GM12865 (cell line): ENCODE data around the gene RASA4B.

Experiments used
- DNase-seq: peaks from one replicate; pipeline ENCODE4 v3.0.0; 2010; ENCODE audit warnings: low read depth
- H3K4me3 ChIP-seq: 2 replicates; pipeline ENCODE4 v1.5.1; 2011; ENCODE audit warnings: mild to moderate bottlenecking, low read depth, low read length, control low read depth
- TF ChIP-seq, protein P1 (sequence below): IDR thresholded peaks from 2 replicates; pipeline ENCODE4 v1.5.1; 2011; ENCODE audit warnings: low read length, control low read depth, low read depth, inconsistent platforms; ENCODE audit not compliant: insufficient read depth; ENCODE audit errors: missing control alignments

RASA4B gene

DNA sequence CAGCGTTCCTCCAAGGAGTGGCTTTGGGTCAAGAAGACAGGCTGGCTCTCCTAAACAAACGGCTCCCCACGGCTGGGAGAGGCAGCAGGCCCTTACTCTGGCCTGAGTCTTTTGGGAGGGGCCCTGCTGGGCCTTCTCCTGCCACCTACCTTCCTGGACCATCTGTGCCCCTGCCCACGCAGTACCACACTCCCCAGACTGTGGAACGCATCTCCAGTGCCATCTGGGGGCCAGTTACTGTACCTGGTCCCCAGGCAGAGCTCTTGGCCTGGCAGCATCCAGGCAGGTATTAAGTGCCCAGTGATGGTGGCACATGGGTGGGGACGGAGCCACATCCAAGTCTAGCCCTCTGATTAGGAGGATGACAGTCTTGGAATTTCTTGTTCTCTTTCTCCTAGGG lies 67.3 kb downstream of the RASA4B start:
- H3K4me3 ChIP-seq = no peak overlapping the region
- TF ChIP-seq, protein P1, sequence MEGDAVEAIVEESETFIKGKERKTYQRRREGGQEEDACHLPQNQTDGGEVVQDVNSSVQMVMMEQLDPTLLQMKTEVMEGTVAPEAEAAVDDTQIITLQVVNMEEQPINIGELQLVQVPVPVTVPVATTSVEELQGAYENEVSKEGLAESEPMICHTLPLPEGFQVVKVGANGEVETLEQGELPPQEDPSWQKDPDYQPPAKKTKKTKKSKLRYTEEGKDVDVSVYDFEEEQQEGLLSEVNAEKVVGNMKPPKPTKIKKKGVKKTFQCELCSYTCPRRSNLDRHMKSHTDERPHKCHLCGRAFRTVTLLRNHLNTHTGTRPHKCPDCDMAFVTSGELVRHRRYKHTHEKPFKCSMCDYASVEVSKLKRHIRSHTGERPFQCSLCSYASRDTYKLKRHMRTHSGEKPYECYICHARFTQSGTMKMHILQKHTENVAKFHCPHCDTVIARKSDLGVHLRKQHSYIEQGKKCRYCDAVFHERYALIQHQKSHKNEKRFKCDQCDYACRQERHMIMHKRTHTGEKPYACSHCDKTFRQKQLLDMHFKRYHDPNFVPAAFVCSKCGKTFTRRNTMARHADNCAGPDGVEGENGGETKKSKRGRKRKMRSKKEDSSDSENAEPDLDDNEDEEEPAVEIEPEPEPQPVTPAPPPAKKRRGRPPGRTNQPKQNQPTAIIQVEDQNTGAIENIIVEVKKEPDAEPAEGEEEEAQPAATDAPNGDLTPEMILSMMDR = peak; percentile 52
- peak; percentile 69 for DNase-seq

DNA sequence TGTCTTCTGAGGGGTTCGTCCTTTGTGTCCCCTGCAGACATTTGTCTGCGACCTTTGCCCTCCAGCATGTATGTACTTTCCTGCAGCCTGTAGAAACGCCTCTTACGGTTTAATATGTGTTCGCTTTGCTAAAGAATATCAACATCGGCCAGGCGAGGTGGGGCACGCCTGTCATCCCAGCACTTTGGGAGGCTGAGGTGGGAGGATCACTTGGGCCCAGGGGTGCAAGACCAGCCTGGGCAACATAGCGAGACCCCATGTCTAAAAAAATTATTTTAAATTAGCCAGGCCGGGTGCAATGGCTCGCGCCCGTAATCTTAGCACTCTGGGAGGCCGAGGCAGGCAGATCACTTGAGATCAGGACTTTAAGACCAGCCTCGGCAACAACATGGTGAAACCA lies 68.4 kb downstream of the RASA4B start:
- H3K4me3 ChIP-seq = no peak overlapping the region
- TF ChIP-seq, protein P1 = no peak
- DNase-seq = no peak

DNA sequence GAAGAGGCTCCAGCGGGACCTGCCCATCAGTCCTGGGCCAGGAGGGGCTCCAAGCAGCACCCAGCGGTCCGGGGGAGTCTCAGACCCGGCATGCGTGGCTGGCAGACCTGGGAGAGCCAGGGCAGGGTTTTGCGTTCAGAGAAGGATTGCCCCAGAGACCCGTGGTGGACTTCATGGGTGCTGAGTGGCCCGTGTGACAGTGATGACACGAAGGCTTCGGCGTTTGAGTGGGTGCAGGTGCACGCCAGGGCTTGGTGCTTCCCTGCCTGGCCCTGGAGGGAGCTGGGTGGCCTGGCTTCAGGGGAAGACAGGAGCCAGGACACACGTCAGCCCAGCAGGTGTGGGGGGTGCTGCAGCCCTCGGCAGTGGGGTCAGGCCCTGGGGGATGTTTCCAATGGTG lies 70.3 kb downstream of the RASA4B start:
- TF ChIP-seq, protein P1 = no peak
- DNase-seq = no peak
- H3K4me3 ChIP-seq = no peak overlapping the region

DNA sequence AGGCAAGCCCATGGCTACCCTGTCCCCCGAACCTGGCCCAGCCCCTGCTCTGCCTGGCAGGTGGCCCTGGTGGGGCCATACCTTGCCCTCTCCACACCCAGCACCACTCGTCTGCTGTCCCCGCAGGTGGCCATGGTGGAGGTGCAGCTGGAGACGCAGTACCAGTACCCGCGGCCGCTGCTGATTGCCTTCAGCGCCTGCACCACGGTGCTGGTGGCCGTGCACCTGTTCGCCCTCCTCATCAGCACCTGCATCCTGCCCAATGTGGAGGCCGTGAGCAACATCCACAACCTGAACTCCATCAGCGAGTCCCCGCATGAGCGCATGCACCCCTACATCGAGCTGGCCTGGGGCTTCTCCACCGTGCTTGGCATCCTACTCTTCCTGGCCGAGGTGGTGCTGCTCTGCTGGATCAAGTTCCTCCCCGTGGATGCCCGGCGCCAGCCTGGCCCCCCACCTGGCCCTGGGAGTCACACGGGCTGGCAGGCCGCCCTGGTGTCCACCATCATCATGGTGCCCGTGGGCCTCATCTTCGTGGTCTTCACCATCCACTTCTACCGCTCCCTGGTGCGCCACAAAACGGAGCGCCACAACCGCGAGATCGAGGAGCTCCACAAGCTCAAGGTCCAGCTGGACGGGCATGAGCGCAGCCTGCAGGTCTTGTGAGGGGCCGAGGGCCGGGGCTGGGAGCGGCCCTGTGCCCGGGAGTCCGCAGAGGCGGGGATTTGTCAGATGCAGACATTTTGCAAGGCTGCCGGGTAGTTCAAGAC lies 71.0 kb downstream of the RASA4B start:
- DNase-seq = no peak
- TF ChIP-seq, protein P1 = no peak
- no peak overlapping the region for H3K4me3 ChIP-seq

DNA sequence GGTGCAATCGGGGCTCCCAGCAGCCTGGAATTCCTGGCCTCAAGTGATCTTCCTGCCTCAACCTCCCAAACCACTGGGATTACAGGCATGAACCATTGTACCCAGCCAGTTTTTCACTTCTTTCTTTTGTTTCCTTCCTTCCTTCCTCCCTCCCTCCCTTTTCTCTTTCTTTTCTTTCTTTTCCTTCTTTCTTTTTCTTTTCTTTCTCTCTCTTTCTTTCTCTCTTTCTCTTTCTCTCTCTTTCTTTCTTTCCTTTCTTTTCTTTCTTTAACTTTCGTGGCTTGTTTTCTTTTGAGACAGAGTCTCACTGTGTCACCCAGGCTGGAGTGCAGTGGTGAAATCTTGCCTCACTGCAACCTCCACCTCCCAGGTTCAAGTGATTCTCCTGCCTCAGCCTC lies 71.9 kb downstream of the RASA4B start:
- DNase-seq = no peak
- TF ChIP-seq, protein P1 = no peak
- no peak overlapping the region for H3K4me3 ChIP-seq

DNA sequence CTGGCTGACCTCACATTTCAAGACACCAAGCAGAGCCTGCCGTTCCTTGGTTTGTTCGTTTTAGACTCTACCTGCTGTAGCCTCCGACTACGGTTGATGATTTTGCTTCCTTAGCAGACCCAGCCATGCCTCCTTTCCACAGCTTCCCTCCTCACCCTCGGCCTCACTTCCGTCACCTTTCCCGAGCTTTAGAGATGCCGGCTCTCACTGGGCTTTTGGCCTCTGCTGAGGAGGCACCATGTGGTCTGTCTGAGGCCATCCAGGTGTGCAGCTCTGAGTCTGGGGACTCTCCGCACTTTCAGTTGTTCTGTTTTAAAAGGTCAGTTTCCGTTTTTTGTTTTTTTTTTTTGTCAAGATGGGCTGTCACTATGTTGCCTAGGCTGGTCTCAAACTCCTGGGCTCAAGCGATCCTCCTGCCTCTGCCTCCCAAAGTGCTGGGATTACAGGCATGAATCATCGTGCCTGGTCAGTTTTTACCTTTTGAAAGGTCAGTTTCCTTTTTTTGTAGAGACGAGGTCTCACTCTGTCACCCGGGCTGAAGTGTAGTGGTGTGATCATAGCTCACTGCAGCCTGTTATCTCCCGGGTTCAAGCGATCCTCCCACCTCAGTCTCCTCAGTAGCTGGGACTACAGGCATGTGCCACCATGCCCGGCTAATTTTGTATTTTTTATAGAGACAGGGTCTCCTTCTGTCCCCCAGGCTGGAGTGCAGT lies 72.5 kb downstream of the RASA4B start:
- peak overlapping the region; percentile 50 for H3K4me3 ChIP-seq
- peak; percentile 92 for DNase-seq
- TF ChIP-seq, protein P1 = no peak
